Calu3 (cell line): ENCODE data around the gene IGF2. TPM values are rescaled to one million over a fixed set of nuclear protein-coding genes. Genes with fewer than 3 reads are reported as not detected.

Experiments
- Bru-seq: library from RNA; stranded (reverse); fragments of 400-500 nt; gene quantifications from one replicate; lab custom pipeline; 2021; lab: Mats Ljungman, UMichigan
- BruChase-seq, 2 experiments: library from RNA; stranded (reverse); fragments of 400-500 nt; gene quantifications; one replicate each; lab custom pipeline; 2021; lab: Mats Ljungman, UMichigan
- BruUV-seq: library from RNA; stranded (reverse); fragments of 400-500 nt; replicated peaks from 2 replicates; lab custom pipeline; 2021; lab: Mats Ljungman, UMichigan
- CTCF ChIA-PET: fragments of 300-600 bp; sonication (Branson Sonifier 250); formaldehyde crosslinking; loops from one replicate; lab custom pipeline; 2022; ENCODE audit warnings: antibody characterized with exemption; lab: Charles Lee
- DNase-seq: peaks from one replicate; pipeline ENCODE4 v3.0.0; 2022
- H3K27ac Mint-ChIP-seq: one replicate; pipeline ENCODE4 v1.8.0; 2022; ENCODE audit warnings: mixed read lengths; ENCODE audit not compliant: unreplicated experiment
- H3K27me3 Mint-ChIP-seq: one replicate; pipeline ENCODE4 v1.8.0; 2022; ENCODE audit warnings: mixed read lengths; ENCODE audit not compliant: unreplicated experiment
- H3K36me3 Mint-ChIP-seq: one replicate; pipeline ENCODE4 v1.8.0; 2022; ENCODE audit warnings: mild to moderate bottlenecking, moderate library complexity, mixed read lengths; ENCODE audit not compliant: insufficient read depth, unreplicated experiment
- H3K4me1 Mint-ChIP-seq: one replicate; pipeline ENCODE4 v1.8.0; 2022; ENCODE audit warnings: mild to moderate bottlenecking, low read depth, mixed read lengths; ENCODE audit not compliant: unreplicated experiment
- H3K4me3 Mint-ChIP-seq: one replicate; pipeline ENCODE4 v1.8.0; 2022; ENCODE audit warnings: mild to moderate bottlenecking, low read depth, moderate library complexity, mixed read lengths; ENCODE audit not compliant: unreplicated experiment
- H3K9me3 Mint-ChIP-seq: one replicate; pipeline ENCODE4 v1.8.0; 2022; ENCODE audit warnings: low read depth, mixed read lengths; ENCODE audit not compliant: unreplicated experiment
- intact Hi-C: fragments of 100-400 bp; cut with micrococcal nuclease; formaldehyde crosslinking; loops from one replicate; pipeline ENCODE4 v1.10.0; 2022; ENCODE audit not compliant: unreplicated experiment
- long read RNA-seq: library from polyadenylated mRNA; stranded (forward); transcript quantifications from one replicate; pipeline ENCODE4 v2.0.0, GENCODE V29; 2022
- total RNA-seq: library from RNA; stranded (reverse); gene quantifications from 2 replicates; pipeline ENCODE4 v1.2.3, GENCODE V29; 2022
- TF ChIP-seq, protein P1 (sequence below): fragments of 200-600 bp; IDR thresholded peaks from one replicate; pipeline ENCODE4 v1.8.0; 2022; ENCODE audit warnings: antibody characterized with exemption; ENCODE audit not compliant: unreplicated experiment

IGF2 gene, protein sequence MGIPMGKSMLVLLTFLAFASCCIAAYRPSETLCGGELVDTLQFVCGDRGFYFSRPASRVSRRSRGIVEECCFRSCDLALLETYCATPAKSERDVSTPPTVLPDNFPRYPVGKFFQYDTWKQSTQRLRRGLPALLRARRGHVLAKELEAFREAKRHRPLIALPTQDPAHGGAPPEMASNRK
- total RNA-seq: 0.37 and 0.45 TPM in 2 replicates
- Bru-seq, nascent RNA: not detected
- BruChase-seq, experiment 1, labeled RNA remaining after a 6-hour chase: percentile 10 among the genes with signal in this experiment
- BruChase-seq, experiment 2, labeled RNA remaining after a 2-hour chase: not detected
- long read RNA-seq: 0 reads

DNA sequence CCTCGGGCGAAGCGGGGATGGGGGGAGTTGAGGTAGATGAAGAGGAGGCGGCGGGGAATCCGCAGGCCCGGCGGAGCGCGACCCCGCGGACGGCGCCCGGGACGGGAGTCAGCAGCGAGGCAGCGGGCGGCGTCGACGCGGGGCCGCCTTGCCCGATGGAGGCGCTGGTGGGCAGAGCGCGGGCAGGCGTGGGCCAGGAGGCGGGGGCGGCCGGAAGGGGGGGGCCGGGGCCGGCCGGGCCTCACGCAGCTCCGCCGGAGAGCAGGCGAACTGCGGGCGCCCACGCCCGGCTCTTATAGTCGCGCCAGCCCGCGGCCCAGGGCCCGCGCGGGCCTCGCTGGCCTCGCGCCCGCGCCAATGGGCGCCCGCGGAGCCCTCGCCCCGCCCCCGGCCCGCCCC is at the start of gene IGF2:
TSS of gene IGF2 (minus strand) at position 267 of the 399 bp plus-strand sequence. CDS start 3,866 bp downstream, outside the sequence.
- H3K4me3 Mint-ChIP-seq: peak within 1 kb of the TSS; percentile 46
- H3K9me3 Mint-ChIP-seq: no peaks in the 10 kb centered on the region
- DNase-seq: no peak
- CTCF ChIA-PET: no interaction called here
- no TSS peak for BruUV-seq
- H3K27ac Mint-ChIP-seq: no peak within 1 kb of the TSS
- H3K4me1 Mint-ChIP-seq: peaks cover 13% of the 10 kb centered on the region
- TF ChIP-seq, protein P1, sequence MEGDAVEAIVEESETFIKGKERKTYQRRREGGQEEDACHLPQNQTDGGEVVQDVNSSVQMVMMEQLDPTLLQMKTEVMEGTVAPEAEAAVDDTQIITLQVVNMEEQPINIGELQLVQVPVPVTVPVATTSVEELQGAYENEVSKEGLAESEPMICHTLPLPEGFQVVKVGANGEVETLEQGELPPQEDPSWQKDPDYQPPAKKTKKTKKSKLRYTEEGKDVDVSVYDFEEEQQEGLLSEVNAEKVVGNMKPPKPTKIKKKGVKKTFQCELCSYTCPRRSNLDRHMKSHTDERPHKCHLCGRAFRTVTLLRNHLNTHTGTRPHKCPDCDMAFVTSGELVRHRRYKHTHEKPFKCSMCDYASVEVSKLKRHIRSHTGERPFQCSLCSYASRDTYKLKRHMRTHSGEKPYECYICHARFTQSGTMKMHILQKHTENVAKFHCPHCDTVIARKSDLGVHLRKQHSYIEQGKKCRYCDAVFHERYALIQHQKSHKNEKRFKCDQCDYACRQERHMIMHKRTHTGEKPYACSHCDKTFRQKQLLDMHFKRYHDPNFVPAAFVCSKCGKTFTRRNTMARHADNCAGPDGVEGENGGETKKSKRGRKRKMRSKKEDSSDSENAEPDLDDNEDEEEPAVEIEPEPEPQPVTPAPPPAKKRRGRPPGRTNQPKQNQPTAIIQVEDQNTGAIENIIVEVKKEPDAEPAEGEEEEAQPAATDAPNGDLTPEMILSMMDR: no peak
- peaks cover 7% of the 10 kb centered on the region for H3K36me3 Mint-ChIP-seq
- intact Hi-C loops: no loop called here
- H3K27me3 Mint-ChIP-seq: peaks cover 85% of the 10 kb centered on the region

DNA sequence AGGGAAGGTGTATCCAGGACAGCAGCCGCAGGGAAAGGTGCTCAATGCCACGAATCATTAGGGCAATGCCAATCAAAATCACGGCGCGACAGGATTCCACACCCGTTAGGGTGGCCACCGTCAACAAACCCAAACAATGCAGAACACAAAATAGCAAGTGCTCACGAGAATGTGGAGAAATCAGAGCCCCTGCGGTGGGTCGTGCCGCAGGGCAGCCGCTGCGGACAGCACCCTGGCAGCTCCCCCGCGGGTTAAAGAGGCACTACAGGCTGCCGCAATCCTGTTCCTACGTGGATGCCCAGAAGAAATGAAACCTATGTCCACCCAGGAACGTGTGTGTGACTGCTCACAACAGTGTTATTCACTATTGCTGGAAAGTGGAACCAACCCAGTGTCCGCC is 49.6 kb upstream of the IGF2 start:
- no peaks in the 10 kb centered on the region for H3K36me3 Mint-ChIP-seq
- H3K27ac Mint-ChIP-seq: no peak overlapping the region
- H3K9me3 Mint-ChIP-seq: no peaks in the 10 kb centered on the region
- CTCF ChIA-PET: no interaction called here
- H3K4me3 Mint-ChIP-seq: no peak overlapping the region
- no peak for DNase-seq
- no peaks in the 10 kb centered on the region for H3K27me3 Mint-ChIP-seq
- no peaks in the 10 kb centered on the region for H3K4me1 Mint-ChIP-seq
- TF ChIP-seq, protein P1: no peak
- BruUV-seq: no TSS peak
- intact Hi-C loops: no loop called here

DNA sequence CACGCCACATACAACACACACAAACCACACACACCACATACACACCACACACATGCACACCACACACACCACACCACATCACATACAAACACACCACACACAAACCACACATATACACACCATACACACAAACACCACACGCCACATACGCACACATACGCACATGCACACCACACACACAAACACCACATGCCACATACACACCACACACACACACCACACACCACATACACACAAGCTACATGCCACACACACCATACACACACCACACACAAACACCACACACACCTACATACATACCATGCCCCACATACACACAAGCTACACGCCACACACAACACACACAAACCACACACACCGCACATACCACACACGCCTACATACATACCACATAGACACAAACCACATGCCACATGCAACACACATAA is 48.1 kb upstream of the IGF2 start:
- no peaks in the 10 kb centered on the region for H3K9me3 Mint-ChIP-seq
- CTCF ChIA-PET: interaction anchor here (0.7 to 2.1 kb wide), 7 partner anchors 16 to 233 kb away, joined by 3 to 9 read pairs (median 4); partner anchors contain the start of genes C11orf21, TH and TSPAN32
- DNase-seq: no peak
- H3K27me3 Mint-ChIP-seq: no peaks in the 10 kb centered on the region
- TF ChIP-seq, protein P1: no peak
- intact Hi-C loops: no loop called here
- no peaks in the 10 kb centered on the region for H3K36me3 Mint-ChIP-seq
- no TSS peak for BruUV-seq
- no peak overlapping the region for H3K4me3 Mint-ChIP-seq
- H3K27ac Mint-ChIP-seq: no peak overlapping the region
- no peaks in the 10 kb centered on the region for H3K4me1 Mint-ChIP-seq

DNA sequence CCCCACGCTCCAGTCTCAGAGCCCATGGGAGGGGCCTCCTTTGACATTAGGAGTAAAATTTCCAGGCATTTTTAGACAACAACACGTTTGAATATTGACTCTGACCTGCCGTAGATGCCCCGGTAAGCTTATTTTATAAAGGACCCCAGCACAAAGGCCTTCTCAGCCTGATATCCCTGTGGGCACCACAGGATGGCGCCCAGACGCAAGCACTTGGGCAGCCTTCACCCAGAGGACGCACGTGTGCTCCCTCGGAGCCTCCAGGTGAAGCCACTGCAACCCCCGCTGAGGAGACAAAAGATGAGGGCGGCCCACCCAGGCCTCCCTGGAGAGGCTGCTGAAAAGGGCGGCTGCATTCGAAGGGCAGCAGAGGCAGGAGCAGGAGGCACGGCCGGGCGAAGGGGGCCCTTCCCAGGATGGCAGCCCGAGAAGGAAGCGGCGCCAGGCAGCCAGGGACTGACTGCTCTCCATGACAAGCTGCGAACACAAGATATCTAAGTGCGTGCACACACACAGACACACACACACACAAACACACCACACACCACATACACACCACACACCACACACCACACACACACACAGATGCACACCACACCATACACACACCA is 47.6 kb upstream of the IGF2 start:
- DNase-seq: peak; percentile 69
- TF ChIP-seq, protein P1: peak; percentile 50
- intact Hi-C loops: no loop called here
- H3K27me3 Mint-ChIP-seq: no peaks in the 10 kb centered on the region
- no TSS peak for BruUV-seq
- H3K4me3 Mint-ChIP-seq: no peak overlapping the region
- no peaks in the 10 kb centered on the region for H3K36me3 Mint-ChIP-seq
- no peaks in the 10 kb centered on the region for H3K9me3 Mint-ChIP-seq
- H3K27ac Mint-ChIP-seq: no peak overlapping the region
- CTCF ChIA-PET: interaction anchor here (0.5 to 2.1 kb wide), 10 partner anchors 15 to 234 kb away, joined by 3 to 9 read pairs (median 4); partner anchors contain the start of genes C11orf21, TH, TSPAN32 and TSSC4
- no peaks in the 10 kb centered on the region for H3K4me1 Mint-ChIP-seq
